Measurements from ENCODE around the gene PLXNC1.

Gene PLXNC1

GRCh38 chr12:94265539-94265938 is 117.2 kb downstream of the PLXNC1 start:
- DNase-seq (ENCODE audit: low spot score) = no peak

- no peak for DNase-seq (ENCODE audit: low spot score)
These were observed 117.8 kb downstream of the PLXNC1 start for GRCh38 chr12:94265966-94266745.

- DNase-seq (ENCODE audit: low spot score) = no peak
These were observed 118.6 kb downstream of the PLXNC1 start for GRCh38 chr12:94266796-94267536.

- DNase-seq (ENCODE audit: low spot score) = no peak
These were observed 119.1 kb downstream of the PLXNC1 start for GRCh38 chr12:94267537-94267872.

GRCh38 chr12:94267921-94268471 is 119.6 kb downstream of the PLXNC1 start:
- DNase-seq (ENCODE audit: low spot score) = no peak

- DNase-seq (ENCODE audit: low spot score) = no peak
These were observed 121.1 kb downstream of the PLXNC1 start for GRCh38 chr12:94269316-94269999.

GRCh38 chr12:94271351-94271750 is 123.0 kb downstream of the PLXNC1 start:
- no peak for DNase-seq (ENCODE audit: low spot score)

- no peak for DNase-seq (ENCODE audit: low spot score)
These were observed 123.9 kb downstream of the PLXNC1 start for GRCh38 chr12:94272280-94272679.

- DNase-seq (ENCODE audit: low spot score) = no peak
These were observed 124.9 kb downstream of the PLXNC1 start for GRCh38 chr12:94273272-94273671.

GRCh38 chr12:94276725-94277124 is 128.3 kb downstream of the PLXNC1 start:
- DNase-seq (ENCODE audit: low spot score) = no peak

- no peak for DNase-seq (ENCODE audit: low spot score)
These were observed 129.1 kb downstream of the PLXNC1 start for GRCh38 chr12:94277426-94278000.

- no peak for DNase-seq (ENCODE audit: low spot score)
These were observed 131.7 kb downstream of the PLXNC1 start for GRCh38 chr12:94280063-94280462.

GRCh38 chr12:94282675-94283074 is 134.3 kb downstream of the PLXNC1 start:
- DNase-seq (ENCODE audit: low spot score) = no peak

GRCh38 chr12:94284046-94284445 is 135.7 kb downstream of the PLXNC1 start:
- no peak for DNase-seq (ENCODE audit: low spot score)

GRCh38 chr12:94284859-94285258 is 136.5 kb downstream of the PLXNC1 start:
- no peak for DNase-seq (ENCODE audit: low spot score)

GRCh38 chr12:94285943-94286582 is 137.7 kb downstream of the PLXNC1 start:
- no peak for DNase-seq (ENCODE audit: low spot score)

GRCh38 chr12:94286583-94287244 is 138.3 kb downstream of the PLXNC1 start:
- no peak for DNase-seq (ENCODE audit: low spot score)

- no peak for DNase-seq (ENCODE audit: low spot score)
These were observed 138.9 kb downstream of the PLXNC1 start for GRCh38 chr12:94287245-94287628.

GRCh38 chr12:94289461-94290312 is 141.3 kb downstream of the PLXNC1 start:
- DNase-seq (ENCODE audit: low spot score) = no peak

- DNase-seq (ENCODE audit: low spot score) = no peak
These were observed 142.0 kb downstream of the PLXNC1 start for GRCh38 chr12:94290353-94290752.

Measured in NAMALWA (cell line).